OCI-LY7 (cell line): ENCODE data around the gene RFNG. TPM values are rescaled to one million over a fixed set of nuclear protein-coding genes. Genes with fewer than 3 reads are reported as not detected.

Source experiments
- BruUV-seq: library from RNA; stranded (reverse); fragments of 400-500 nt; replicated peaks from 2 replicates; lab custom pipeline; 2021; lab: Mats Ljungman, UMichigan
- CTCF ChIA-PET: fragments of 300-600 bp; sonication (Branson Sonifier 250); formaldehyde crosslinking; loops from one replicate; lab custom pipeline; 2022; ENCODE audit warnings: antibody characterized with exemption; ENCODE audit not compliant: unreplicated experiment; lab: Charles Lee
- POLR2A ChIA-PET: fragments of 300-600 bp; sonication (Branson Sonifier 250); formaldehyde crosslinking; loops from one replicate; lab custom pipeline; 2022; ENCODE audit warnings: antibody characterized with exemption; lab: Charles Lee
- DNase-seq: peaks from one replicate; pipeline ENCODE4 v3.0.0-alpha.2; 2015; ENCODE audit warnings: low spot score
- H2AFZ ChIP-seq: fragments of 200-600 bp; sonication (generic), shearing (Covaris generic); 2 replicates; pipeline ENCODE4 v1.6.1; 2014; ENCODE audit warnings: mild to moderate bottlenecking, antibody characterized with exemption, low read length, moderate library complexity
- H3K27ac ChIP-seq: fragments of 200-600 bp; sonication (generic); 2 replicates; pipeline ENCODE4 v1.5.1; 2014; ENCODE audit warnings: mixed run types, low read depth, mild to moderate bottlenecking, moderate library complexity, low read length, inconsistent platforms; ENCODE audit not compliant: poor library complexity, severe bottlenecking
- H3K36me3 ChIP-seq: fragments of 200-600 bp; sonication (generic); 2 replicates; pipeline ENCODE4 v1.6.1; 2014; ENCODE audit warnings: mild to moderate bottlenecking, antibody characterized with exemption, low read length, moderate library complexity, mixed read lengths; ENCODE audit not compliant: insufficient read depth
- H3K4me1 ChIP-seq: fragments of 200-600 bp; sonication (generic); 2 replicates; pipeline ENCODE4 v1.5.1; 2014; ENCODE audit warnings: mild to moderate bottlenecking, low read length; ENCODE audit not compliant: insufficient read depth, poor library complexity, severe bottlenecking
- H3K4me2 ChIP-seq: fragments of 200-600 bp; sonication (generic); 2 replicates; pipeline ENCODE4 v1.6.1; 2014; ENCODE audit warnings: mild to moderate bottlenecking, low read length
- H3K4me3 ChIP-seq: fragments of 200-600 bp; sonication (generic); 2 replicates; pipeline ENCODE4 v1.5.1; 2014; ENCODE audit warnings: mild to moderate bottlenecking, low read depth, low read length; ENCODE audit not compliant: poor library complexity, severe bottlenecking
- H3K79me2 ChIP-seq: fragments of 200-600 bp; sonication (generic); 2 replicates; pipeline ENCODE4 v1.6.1; 2016; ENCODE audit warnings: low read depth, mild to moderate bottlenecking, low read length, moderate library complexity, mixed read lengths; ENCODE audit not compliant: insufficient read depth
- H3K9me2 ChIP-seq: fragments of 200-600 bp; sonication (generic); 2 replicates; pipeline ENCODE4 v1.6.1; 2016; ENCODE audit warnings: mild to moderate bottlenecking, low read length, mixed read lengths; ENCODE audit not compliant: insufficient read depth
- H3K9me3 ChIP-seq: fragments of 200-600 bp; sonication (generic); 2 replicates; pipeline ENCODE4 v1.6.1; 2014; ENCODE audit warnings: mild to moderate bottlenecking, mixed run types, low read length, mixed read lengths
- H4K20me1 ChIP-seq: fragments of 200-600 bp; sonication (generic); 2 replicates; pipeline ENCODE4 v1.6.1; 2014; ENCODE audit warnings: mild to moderate bottlenecking, antibody characterized with exemption, low read length, moderate library complexity, mixed read lengths; ENCODE audit not compliant: insufficient read depth
- EZH2phosphoT487 ChIP-seq: fragments of 200-600 bp; sonication (generic); IDR thresholded peaks from 2 replicates; pipeline ENCODE4 v1.6.1; 2018; ENCODE audit warnings: low read depth, borderline replicate concordance, mild to moderate bottlenecking, mixed run types, antibody characterized with exemption, low read length, moderate library complexity, mixed read lengths
- intact Hi-C: fragments of 100-400 bp; cut with micrococcal nuclease; formaldehyde crosslinking; loops from one replicate; pipeline ENCODE4 v1.10.0; 2022; ENCODE audit not compliant: unreplicated experiment
- total RNA-seq, 2 experiments: library from RNA; depleted of rRNA in 1 of 2; stranded (reverse); fragments of >200 nt in 1 of 2; shearing (Covaris generic) in 1 of 2; gene quantifications; 2 replicates each; pipeline ENCODE4 v1.2.3, GENCODE V29; 2014 to 2022
- TF ChIP-seq, protein P1 (sequence below): fragments of 200-600 bp; sonication (generic); conservative IDR thresholded peaks from 2 replicates; pipeline ENCODE4 v1.5.1; 2014; ENCODE audit warnings: mild to moderate bottlenecking, antibody characterized with exemption, low read length, moderate library complexity, mixed read lengths

RFNG gene
- total RNA-seq, 2 experiments from 2014 or later, result 47.3 to 59.4 TPM

DNA sequence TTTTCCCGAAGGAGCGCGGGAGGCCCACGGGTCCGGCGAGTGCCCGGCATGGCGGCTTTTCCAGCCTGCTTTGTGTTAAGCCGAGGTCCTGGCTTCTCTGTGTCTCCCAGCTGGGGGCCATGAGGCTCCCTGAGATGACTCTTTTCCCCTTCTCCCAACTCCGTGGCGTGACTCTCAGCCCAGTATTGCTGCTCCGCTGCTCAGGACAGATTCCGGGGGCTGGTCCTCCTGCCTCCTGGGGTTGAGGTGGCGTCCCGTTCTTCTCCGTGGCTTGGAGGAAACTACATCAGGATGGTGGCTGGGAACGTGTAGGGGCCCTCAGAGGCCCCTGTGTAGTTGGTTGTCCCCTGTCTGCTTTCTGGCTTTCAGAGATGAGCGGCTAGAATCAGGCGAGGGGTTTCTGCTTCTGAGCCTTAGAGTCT is 1.0 kb upstream of the RFNG start:
- Histone ChIP-seq H4K20me1 (no peaks in the 10 kb centered on the region), H3K4me3 (peak overlapping the region; percentile 75), H2AFZ (no peak overlapping the region), H3K36me3 (peaks cover 45% of the 10 kb centered on the region), H3K27ac (no peak overlapping the region), H3K9me3 (no peaks in the 10 kb centered on the region), H3K9me2 (no peaks in the 10 kb centered on the region), H3K4me2 (peak overlapping the region; percentile 91), H3K79me2 (peaks cover 8% of the 10 kb centered on the region; the same call in 1 of the 2 replicates), H3K4me1 (peaks cover 21% of the 10 kb centered on the region)
- no TSS peak for BruUV-seq
- intact Hi-C loops, result no loop called here
- DNase-seq, result no peak
- TF ChIP-seq, protein P1, sequence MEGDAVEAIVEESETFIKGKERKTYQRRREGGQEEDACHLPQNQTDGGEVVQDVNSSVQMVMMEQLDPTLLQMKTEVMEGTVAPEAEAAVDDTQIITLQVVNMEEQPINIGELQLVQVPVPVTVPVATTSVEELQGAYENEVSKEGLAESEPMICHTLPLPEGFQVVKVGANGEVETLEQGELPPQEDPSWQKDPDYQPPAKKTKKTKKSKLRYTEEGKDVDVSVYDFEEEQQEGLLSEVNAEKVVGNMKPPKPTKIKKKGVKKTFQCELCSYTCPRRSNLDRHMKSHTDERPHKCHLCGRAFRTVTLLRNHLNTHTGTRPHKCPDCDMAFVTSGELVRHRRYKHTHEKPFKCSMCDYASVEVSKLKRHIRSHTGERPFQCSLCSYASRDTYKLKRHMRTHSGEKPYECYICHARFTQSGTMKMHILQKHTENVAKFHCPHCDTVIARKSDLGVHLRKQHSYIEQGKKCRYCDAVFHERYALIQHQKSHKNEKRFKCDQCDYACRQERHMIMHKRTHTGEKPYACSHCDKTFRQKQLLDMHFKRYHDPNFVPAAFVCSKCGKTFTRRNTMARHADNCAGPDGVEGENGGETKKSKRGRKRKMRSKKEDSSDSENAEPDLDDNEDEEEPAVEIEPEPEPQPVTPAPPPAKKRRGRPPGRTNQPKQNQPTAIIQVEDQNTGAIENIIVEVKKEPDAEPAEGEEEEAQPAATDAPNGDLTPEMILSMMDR, result no peak
- TF ChIP-seq EZH2phosphoT487, result no peak
- POLR2A ChIA-PET, result no interaction called here
- CTCF ChIA-PET, result no interaction called here

DNA sequence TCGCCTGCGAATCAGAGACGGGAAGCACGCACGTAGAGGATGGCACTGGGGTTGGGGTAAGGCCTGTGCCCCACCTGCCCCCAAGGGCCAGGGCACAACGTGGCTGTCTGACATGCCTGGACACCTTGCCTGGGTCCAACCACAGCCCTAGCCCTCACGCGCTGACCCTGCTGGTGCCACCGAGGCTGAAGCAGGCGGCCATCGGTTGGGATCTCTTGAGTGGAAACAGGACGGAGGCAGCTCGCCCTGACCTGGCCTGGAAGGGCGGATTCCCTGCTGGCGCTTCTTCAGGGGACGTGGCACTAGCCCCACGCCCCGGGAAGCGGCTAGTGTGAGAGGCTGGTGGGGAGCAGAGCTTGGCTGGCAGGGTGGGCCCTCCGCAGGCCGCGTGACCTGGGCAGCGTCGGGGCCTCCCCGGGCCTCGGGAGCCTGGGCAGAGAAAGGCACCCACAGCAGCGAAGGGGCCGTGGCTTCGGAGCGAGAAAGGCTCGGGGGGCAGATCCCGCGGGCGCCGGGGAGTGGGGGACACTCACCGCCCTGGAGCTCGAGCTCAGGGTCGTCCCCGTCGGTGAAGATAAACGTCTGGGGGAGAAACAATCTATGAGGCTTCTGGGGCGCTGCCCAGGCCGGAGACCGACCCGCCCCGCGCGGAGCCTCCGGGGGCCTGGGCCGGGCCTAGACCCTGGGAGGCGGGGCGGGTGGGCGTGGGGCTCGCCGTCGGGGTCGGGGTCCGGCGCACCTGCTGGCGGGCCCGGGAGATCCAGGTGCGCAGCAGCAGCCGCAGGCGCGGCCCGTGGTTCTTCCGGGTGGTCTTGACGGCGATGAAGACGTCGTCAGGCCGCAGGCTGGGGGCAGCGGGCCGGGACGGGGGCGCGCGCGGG is 610 bp downstream of the RFNG start:
- H3K9me3 ChIP-seq, result no peaks in the 10 kb centered on the region
- ChIA-PET POLR2A (interaction anchor here (1.0 kb wide), 1 partner anchor 13 kb away, joined by 4 read pairs; the partner anchor contains the start of gene DCXR), CTCF (no interaction called here)
- peaks cover 28% of the 10 kb centered on the region for H3K36me3 ChIP-seq
- H2AFZ ChIP-seq, result peak overlapping the region; percentile 10; the same call in 1 of the 2 replicates
- intact Hi-C loops, result loop anchor here (1.0 kb wide), 1 partner anchor 14 kb away; the partner anchor contains the start of gene DCXR
- peak; percentile 39 for DNase-seq
- peaks cover 8% of the 10 kb centered on the region; the same call in 1 of the 2 replicates for H3K79me2 ChIP-seq
- H3K4me1 ChIP-seq, result peaks cover 21% of the 10 kb centered on the region
- no peak overlapping the region for H3K27ac ChIP-seq
- H3K4me2 ChIP-seq, result peak overlapping the region; percentile 89
- H3K4me3 ChIP-seq, result peak overlapping the region; percentile 75
- no peaks in the 10 kb centered on the region for H4K20me1 ChIP-seq
- TF ChIP-seq, protein P1, result no peak
- TF ChIP-seq EZH2phosphoT487, result no peak
- H3K9me2 ChIP-seq, result no peaks in the 10 kb centered on the region
- no TSS peak for BruUV-seq
